NCI-H345 (cell line): ENCODE results near the gene EDC4.
"Not testable (repeated sequence)": the region's sequence is repeated elsewhere in the genome, so short reads cannot be mapped to it uniquely, and the experiment has no call there.

ENCODE experiments used
- DNase-seq: peaks from one replicate; lab custom pipeline; 2025; lab: John Stamatoyannopoulos, UW

Gene EDC4, protein sequence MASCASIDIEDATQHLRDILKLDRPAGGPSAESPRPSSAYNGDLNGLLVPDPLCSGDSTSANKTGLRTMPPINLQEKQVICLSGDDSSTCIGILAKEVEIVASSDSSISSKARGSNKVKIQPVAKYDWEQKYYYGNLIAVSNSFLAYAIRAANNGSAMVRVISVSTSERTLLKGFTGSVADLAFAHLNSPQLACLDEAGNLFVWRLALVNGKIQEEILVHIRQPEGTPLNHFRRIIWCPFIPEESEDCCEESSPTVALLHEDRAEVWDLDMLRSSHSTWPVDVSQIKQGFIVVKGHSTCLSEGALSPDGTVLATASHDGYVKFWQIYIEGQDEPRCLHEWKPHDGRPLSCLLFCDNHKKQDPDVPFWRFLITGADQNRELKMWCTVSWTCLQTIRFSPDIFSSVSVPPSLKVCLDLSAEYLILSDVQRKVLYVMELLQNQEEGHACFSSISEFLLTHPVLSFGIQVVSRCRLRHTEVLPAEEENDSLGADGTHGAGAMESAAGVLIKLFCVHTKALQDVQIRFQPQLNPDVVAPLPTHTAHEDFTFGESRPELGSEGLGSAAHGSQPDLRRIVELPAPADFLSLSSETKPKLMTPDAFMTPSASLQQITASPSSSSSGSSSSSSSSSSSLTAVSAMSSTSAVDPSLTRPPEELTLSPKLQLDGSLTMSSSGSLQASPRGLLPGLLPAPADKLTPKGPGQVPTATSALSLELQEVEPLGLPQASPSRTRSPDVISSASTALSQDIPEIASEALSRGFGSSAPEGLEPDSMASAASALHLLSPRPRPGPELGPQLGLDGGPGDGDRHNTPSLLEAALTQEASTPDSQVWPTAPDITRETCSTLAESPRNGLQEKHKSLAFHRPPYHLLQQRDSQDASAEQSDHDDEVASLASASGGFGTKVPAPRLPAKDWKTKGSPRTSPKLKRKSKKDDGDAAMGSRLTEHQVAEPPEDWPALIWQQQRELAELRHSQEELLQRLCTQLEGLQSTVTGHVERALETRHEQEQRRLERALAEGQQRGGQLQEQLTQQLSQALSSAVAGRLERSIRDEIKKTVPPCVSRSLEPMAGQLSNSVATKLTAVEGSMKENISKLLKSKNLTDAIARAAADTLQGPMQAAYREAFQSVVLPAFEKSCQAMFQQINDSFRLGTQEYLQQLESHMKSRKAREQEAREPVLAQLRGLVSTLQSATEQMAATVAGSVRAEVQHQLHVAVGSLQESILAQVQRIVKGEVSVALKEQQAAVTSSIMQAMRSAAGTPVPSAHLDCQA (N-terminal part only)

DNA sequence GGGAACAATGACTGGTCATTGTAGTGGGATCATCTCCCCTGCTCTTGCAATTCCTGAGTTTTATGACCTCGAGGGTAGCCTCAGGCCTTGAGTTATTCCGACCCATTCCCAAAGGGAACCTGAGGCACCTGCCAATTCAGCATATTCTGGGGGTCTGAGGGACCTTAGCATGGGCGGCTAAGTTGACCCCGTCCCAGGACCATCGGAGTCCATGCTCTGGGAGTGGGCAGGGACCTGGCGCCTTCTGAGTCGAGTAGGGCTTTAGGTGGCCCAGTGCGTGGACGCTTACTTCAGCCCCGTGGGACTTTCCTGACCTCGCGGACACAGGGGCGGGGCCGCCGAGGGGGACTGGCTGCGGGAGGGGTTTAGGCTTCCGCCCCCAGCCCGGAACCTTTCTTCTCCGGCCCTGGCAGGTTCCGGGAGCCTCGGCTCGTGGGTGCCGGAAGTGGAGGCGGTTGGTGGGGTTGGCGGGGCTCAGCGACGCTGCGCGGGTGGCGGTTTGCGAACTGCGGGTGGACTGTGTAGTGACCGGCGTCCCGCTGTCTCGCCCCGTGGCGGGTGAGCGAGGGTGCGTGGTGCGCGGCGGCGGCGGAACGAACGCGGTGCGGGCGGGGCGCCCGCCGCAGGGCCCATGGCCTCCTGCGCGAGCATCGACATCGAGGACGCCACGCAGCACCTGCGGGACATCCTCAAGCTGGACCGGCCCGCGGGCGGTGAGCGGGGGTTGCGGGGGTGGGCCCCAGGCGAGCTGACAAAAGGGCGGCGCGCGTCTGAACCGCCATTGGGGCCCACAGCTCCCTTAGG lies at the start of gene EDC4:
Gene EDC4, plus strand, starts transcription at position 422 of the 804 bp plus-strand sequence. Its CDS starts 210 bp downstream, at position 632.
- peak; percentile 71 for DNase-seq

DNA sequence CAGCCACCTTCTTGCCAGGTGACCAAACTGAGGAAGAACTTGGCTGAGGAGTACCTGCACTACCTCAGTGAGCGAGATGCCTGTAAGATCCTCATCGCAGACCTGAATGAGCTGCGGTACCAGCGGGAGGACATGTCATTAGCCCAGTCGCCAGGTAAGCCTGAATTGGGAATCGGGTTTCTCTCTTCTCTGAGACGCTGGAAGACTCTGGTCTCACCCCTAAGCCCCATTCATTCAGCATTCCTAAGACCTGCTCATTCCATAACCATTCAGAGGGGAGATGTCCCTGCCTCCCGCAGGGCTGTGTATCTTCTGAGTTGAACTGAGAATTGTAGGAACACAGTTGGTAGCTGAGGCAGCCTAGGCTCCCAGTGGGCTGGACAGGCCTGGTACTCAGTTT lies 47.7 kb upstream of the EDC4 start:
- no peak for DNase-seq

DNA sequence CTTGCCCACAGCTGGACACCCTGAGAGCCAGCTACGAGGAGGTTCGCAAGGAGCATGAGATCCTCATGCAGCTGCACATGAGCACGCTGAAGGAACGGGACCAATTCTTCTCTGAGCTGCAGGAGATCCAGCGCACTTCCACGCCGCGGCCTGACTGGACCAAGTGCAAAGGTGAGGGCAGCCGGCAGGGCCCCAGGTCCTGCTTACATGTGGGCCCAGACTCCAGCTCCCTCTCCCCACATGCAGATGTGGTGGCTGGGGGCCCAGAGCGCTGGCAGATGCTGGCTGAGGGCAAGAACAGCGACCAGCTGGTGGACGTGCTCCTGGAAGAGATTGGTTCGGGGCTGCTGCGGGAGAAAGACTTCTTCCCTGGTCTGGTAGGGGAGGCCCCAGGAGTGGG lies 46.9 kb upstream of the EDC4 start:
- DNase-seq, result no peak

DNA sequence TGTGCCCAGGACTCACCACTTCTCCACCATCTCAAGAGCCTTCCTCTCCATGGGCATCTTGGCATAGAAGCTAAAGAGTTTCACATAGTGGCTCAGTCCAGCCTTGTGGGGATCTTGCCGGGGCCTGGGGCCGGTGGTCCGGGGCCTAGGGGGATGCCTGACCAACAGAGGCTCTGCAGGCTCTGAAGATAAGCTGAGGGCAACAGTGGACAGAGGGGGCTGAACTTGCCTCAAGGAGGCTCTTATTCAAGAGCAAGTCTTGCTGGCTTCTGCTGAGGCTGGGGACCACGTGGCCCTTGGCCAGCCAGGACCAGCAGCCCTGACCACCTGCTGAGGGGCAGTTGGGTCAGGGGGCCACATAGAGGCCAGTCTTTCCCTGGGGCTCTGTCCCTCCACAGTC lies 44.2 kb upstream of the EDC4 start:
- no peak for DNase-seq

DNA sequence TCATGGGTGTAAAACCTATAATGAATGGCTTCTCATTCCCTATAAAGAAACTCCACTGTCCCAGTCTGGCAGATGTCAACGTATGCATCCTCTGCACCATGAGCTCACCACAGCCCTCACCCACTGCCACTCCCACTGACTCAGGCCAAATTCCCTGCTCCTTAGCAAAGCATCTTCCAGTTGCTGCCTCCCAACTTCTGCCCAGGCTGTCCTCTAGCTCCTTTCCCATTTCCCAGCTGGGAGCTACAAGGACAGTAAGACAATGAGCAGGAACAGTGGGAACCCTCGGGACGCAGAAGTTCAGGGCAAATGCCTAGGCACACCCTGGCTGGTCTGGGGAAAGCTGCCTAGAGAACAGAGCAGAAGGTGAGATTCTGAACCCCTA lies 39.8 kb upstream of the EDC4 start:
- no peak for DNase-seq

DNA sequence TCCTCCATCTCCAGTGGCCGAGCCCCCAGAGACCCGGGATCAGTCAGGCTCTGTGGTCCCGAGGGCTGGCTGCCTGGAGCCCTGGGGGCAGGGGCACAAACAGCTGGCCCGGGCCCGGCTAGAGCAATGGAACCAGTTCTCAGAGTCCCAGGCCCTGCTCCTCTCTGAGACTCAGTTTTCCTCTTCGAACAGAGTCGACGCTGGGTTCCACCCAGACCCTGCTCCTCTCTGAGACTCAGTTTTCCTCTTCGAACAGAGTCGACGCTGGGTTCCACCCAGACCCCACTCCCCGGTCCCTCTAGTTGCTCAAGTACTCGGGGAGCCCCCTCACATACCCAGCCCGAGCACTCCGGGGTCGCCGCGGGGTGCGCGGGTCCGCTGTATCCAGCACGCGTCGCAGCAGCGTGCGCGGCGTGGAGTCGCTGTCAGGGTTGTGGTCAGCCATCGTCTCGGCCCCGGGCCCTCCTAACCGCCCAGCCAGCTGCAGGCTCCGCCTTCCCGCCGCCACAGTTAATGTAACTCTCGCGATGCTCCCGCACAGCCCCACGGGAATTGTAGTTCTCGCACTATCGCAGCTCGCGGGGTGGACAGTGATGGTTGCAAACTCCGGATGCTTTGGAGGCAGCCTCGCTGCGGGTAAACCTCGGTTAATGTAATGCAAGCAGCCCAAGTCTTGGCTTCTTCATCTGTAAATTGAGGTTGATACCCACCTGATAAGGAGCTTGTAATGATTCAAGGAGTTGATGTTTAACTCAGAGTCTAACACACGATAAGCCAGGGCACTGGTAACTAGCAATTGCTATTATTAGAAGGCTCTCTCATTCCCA lies 39.2 kb upstream of the EDC4 start:
- peak; percentile 88 for DNase-seq

DNA sequence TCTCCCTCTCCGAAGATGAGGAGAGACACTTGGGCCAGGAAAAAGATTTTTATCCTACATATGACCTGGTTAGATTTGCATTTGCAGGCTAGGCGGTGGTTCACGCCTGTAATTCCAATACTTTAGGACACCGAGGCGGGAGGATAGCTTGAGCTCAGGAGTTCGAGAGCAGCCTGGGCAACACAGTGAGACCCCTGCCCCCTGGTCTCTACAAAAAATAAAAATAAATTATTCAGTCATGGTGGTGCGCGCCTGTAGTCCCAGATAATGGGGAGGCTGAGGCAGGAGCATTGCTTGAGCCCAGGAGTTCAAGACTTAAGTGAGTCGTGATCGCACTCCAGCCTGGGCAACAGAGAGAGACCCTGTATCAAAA lies 38.6 kb upstream of the EDC4 start:
- no peak for DNase-seq

DNA sequence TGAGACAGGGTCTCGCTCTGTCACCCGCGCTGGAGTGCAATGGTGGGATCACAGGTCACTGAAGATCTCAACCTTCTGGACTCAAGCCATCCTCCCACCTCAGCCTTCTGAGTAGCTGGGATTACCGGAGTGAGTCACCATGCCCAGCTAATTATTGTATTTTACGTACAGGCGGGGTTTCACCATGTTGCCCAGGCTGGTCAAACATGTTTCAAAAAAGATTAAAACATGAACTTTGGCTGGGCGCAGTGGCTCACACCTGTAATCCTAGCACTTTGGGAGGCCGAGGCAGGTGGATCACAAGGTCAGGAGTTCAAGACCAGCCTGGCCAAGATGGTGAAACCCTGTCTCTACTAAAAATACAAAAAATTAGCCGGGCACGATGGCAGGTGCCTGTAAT lies 35.7 kb upstream of the EDC4 start:
- not testable (repeated sequence) for DNase-seq

DNA sequence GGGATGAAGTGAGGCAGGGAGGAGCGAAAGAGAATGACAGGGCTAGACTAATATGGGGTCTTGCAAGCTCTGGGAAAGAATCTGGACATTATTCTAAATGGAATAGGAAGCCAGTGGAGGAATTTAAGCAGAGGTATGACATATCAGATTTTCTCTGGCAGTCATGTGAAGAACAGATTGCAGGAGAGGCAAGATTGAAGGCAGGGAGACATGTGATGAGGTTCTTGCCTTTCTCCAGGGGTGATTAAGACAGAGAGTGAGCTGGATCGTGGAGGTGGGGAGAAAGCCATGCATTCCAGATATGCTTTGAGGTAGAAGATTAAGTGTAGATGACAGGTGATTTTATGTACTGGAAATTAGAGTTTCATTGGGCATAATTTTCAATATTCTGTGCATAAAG lies 35.0 kb upstream of the EDC4 start:
- DNase-seq, result no peak

DNA sequence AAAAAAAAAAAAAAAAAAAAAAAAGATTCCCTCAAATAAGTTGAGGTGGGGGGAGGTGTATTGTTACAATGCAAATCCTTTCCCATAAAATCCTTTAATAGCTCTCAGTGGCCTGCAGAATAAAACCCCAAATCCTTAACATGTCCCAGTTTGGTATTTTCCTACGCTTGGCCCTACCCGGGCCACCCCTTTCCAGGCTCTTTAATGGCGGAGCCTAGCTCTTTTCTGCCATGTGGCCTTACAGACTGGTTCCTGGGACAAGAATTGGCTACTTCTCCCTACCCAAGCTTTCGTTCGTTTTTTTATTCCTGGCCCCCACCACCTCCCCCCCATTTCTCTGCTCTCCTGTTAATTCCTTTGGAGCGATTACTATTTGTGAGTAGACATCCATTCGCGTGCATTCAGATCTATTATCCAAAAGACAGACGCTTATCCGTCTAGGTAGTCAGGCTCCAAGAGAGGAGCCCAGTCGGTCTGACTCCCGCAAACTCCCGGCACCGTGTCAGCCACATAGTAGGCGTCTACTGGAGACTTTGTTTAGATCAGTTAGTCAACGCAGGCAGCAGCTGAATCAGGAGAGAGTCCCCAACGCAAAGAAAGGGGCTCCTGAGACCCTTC lies 31.5 kb upstream of the EDC4 start:
- DNase-seq, result no peak

DNA sequence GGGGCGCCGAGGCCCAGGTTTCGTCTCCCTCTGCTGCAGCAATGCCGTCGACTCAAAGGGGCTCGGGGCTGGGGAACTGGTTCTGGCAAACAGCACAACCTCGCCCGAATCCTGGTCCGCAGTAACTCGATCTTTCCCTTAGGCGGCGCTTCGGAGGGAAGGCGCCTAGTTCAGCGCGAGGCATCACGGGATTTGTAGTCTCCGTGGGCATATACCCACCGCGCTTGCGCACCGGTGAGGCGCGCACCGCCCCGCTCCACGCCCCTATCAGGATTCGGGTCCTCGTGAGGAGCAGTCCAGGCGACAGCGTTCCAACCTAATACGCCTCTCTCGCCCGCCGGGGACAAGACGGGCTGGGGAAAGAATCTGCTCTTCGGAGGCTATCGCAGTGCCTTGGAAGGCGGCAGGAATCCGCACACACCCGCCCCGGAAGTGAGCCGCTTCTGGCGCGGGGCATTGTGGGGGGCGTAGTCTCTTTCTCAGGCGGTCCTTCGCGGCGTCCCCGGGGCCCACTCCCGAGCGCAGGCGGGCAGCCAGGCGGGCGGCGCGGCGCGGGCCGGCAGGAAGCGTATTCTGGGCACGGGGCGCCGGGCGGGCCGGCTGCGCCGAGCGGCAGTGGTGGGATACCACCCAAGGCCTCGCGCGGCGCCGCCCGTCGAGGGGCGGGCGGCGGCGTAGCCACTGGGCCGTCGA lies 30.9 kb upstream of the EDC4 start, which contains the start of gene THAP11:
Gene THAP11, plus strand, starts transcription at position 505 of the 693 bp plus-strand sequence. CDS start 235 bp downstream, outside the sequence.
- DNase-seq, result peak; percentile 93

DNA sequence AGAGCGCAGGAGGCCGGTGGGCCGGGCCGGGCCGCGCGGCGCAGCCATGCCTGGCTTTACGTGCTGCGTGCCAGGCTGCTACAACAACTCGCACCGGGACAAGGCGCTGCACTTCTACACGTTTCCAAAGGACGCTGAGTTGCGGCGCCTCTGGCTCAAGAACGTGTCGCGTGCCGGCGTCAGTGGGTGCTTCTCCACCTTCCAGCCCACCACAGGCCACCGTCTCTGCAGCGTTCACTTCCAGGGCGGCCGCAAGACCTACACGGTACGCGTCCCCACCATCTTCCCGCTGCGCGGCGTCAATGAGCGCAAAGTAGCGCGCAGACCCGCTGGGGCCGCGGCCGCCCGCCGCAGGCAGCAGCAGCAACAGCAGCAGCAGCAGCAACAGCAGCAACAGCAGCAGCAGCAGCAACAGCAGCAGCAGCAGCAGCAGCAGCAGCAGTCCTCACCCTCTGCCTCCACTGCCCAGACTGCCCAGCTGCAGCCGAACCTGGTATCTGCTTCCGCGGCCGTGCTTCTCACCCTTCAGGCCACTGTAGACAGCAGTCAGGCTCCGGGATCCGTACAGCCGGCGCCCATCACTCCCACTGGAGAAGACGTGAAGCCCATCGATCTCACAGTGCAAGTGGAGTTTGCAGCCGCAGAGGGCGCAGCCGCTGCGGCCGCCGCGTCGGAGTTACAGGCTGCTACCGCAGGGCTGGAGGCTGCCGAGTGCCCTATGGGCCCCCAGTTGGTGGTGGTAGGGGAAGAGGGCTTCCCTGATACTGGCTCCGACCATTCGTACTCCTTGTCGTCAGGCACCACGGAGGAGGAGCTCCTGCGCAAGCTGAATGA lies 30.1 kb upstream of the EDC4 start:
- DNase-seq, result peak; percentile 13

DNA sequence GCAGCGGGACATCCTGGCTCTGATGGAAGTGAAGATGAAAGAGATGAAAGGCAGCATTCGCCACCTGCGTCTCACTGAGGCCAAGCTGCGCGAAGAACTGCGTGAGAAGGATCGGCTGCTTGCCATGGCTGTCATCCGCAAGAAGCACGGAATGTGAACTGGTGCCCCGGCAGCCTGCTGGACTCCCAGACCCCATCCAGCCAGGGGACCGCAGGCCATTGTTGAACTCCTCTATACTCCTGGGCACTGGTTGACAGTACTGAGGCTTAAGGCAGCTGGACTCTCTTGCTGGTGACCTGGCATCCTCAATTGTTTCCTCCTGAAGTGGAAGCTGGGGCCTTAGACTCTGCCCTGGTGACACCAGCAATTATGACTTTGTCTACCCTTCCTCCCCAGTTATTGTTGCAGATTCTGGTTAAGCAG lies 29.5 kb upstream of the EDC4 start:
- DNase-seq, result no peak

DNA sequence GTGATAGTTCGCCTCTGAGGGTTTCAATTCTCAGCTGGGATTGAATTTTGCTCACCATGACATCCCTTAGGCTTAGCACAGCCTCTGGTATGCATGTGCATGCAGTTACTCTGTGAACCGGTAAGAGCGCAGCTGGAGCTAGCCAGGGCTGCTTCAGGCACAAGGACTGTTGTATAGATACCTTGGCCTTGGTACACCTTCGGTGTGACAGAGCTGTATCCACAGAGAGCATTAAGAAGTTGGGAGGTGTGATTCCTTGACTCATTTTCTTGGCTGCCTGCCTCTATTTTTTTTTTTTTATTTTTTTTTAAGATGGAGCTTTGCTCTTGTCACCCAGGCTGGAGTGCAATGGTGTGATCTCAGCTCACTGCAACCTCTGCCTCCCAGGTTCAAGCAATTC lies 28.4 kb upstream of the EDC4 start:
- DNase-seq, result no peak

DNA sequence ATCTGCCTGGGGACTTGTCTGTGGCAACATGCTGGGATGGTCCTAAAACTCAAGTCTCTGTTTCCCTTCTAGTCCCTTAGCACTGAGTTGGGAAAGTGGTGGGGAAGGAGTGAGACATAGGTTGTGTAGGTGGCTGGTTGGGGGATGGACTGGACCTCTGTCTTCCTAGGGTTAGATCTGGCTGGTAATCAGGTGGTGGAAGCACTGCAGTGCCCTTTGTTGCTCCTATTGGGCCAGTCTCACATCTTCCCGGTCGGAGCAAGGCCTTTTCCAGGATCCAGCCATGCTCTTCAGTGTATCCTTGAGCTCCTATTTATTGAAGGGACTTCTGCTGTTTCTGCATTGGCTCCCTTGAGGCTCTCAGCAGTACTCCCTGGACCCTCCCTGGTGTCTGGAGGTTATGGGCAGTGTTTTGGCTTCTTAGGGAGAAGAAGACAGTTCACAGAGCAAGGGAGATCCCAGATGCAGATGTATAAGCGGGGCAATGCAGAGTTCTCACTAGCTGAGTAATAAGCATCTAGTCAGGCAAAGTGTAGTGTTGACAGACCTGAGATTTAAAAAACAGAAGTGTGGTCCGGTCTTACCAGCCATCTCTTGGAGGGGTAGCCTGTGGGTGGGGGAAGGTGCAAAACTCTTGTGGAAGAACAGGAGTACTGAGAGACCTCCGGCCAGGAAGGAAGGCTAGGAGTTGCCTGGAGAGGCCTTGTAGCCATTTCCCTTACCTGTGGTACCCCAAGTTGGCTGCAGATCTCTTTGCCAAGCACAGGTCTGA lies 27.4 kb upstream of the EDC4 start:
- DNase-seq, result no peak

DNA sequence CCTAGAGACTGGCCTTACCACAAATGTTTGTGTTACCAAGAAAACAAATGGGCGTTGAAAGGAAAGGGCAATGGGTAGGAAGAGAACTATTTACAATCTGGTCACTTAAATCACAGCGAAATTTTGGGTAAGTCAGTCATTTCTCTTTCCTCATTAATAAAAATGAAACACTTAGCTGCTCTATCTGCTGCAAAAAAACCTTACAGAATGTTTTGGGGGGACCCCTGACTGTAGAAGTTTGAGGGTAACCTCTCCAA lies 26.9 kb upstream of the EDC4 start:
- DNase-seq, result no peak

DNA sequence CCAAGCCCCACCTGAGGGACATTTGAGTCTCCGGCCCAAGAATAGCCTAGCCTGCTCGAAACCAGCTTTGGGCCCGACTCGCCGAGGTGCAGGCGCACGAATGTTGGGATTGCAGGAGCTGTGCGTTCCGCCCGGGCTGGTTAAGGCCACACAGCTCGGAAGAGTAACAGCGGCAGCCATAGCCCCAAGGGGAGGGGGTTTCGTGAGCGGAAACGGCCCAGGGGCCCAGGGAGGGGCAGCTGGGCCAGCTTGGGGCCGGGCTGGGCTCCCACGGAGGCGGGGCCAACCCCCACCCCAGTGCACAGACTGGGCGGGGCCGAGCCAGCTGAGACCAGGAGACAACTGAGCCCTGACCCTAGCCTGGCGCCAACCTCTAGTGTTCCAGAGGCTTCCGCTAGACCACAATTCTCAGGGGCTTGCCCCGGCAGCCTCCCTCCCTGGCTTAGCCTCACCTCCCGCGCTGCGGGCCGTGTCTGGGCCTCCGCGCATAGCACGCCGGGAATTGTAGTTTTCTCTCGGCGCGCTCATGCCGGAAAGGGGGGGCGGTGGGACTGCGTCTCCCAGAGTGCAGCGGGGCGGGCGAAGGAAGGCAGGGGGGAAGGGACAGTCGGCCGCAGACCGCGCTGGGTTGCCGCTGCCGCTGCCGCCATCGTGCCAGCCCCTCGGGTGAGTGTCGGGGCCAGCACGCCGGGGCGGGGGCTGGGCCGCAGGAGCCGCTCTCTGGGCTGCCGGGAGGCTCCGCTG lies 26.4 kb upstream of the EDC4 start, which contains the start of gene NUTF2:
Gene NUTF2, plus strand, starts transcription at position 614 of the 744 bp plus-strand sequence. CDS start 18,198 bp downstream, outside the sequence.
- peak; percentile 91 for DNase-seq
